GM12878 (cell line): ENCODE results near the gene ADGRG1. TPM values are rescaled to one million over a fixed set of nuclear protein-coding genes. Genes with fewer than 3 reads are reported as not detected.

Source experiments
- ATAC-seq: fragments of 200-7000 bp; cut with Tn5 transposase; 3 replicates; pipeline ENCODE4 v1.9.1; 2020; ENCODE audit warnings: mild to moderate bottlenecking, moderate library complexity
- BruUV-seq: library from RNA; stranded (reverse); fragments of 400-500 nt; replicated peaks from 2 replicates; lab custom pipeline; 2021; lab: Mats Ljungman, UMichigan
- CTCF ChIA-PET: fragments of 300-600 bp; sonication (Branson Sonifier 250); formaldehyde crosslinking; extraction: SDS; loops from one replicate; lab custom pipeline; 2021; ENCODE audit warnings: inconsistent platforms; lab: Yijun Ruan, JAX
- POLR2A ChIA-PET: fragments of 350-600 bp; formaldehyde crosslinking; extraction: SDS; loops from one replicate; lab custom pipeline; 2021; ENCODE audit warnings: inconsistent platforms; lab: Charles Lee
- RAD21 ChIA-PET: fragments of 300-600 bp; sonication (Branson Sonifier 250); formaldehyde crosslinking; loops from one replicate; lab custom pipeline; 2023; ENCODE audit warnings: antibody characterized with exemption; ENCODE audit not compliant: unreplicated experiment; lab: Charles Lee
- SMC1A ChIA-PET: fragments of 300-600 bp; sonication (Branson Sonifier 250); formaldehyde crosslinking; loops from one replicate; lab custom pipeline; 2023; ENCODE audit not compliant: unreplicated experiment, uncharacterized antibody; lab: Charles Lee
- DNase-seq: peaks from one replicate; pipeline ENCODE4 v3.0.0-alpha.2; 2011; ENCODE audit warnings: low read depth, low spot score
- FAIRE-seq: peaks from 3 replicates; lab custom pipeline; 2011; peaks lifted over from hg19 to GRCh38; lab: Jason Lieb, UNC
- H2AFZ ChIP-seq: 2 replicates; pipeline ENCODE4 v1.6.0; 2011; ENCODE audit warnings: low read depth, low read length, control low read depth; ENCODE audit not compliant: control insufficient read depth
- H3K27ac ChIP-seq: 2 replicates; pipeline ENCODE4 v1.5.1; 2011; ENCODE audit warnings: control low read depth; ENCODE audit not compliant: control insufficient read depth, insufficient read depth
- H3K27me3 ChIP-seq, 2 experiments: replicated peaks in 1 of 2; 2 replicates each; pipeline versions ENCODE4 v1.6.0 to v1.6.1; 2011; ENCODE audit warnings: low read length in 1 of 2; ENCODE audit not compliant: control insufficient read depth in 2 of 2, insufficient read depth in 2 of 2
- H3K36me3 ChIP-seq, 2 experiments: 2 replicates each; pipeline ENCODE4 v1.5.1; 2011; ENCODE audit warnings: low read length in 1 of 2; ENCODE audit not compliant: control insufficient read depth in 2 of 2, insufficient read depth in 2 of 2
- H3K4me1 ChIP-seq: 2 replicates; pipeline ENCODE4 v1.6.1; 2011; ENCODE audit warnings: mild to moderate bottlenecking, low read length, moderate library complexity, mixed read lengths; ENCODE audit not compliant: control insufficient read depth, insufficient read depth
- H3K4me2 ChIP-seq: 2 replicates; pipeline ENCODE4 v1.6.0; 2011; ENCODE audit warnings: control low read depth; ENCODE audit not compliant: control insufficient read depth, insufficient read depth
- H3K4me3 ChIP-seq: fragments of 200-600 bp; sonication (generic); 2 replicates; pipeline ENCODE4 v1.5.1; 2016
- H3K79me2 ChIP-seq: 2 replicates; pipeline ENCODE4 v1.6.0; 2011; ENCODE audit warnings: low read length; ENCODE audit not compliant: control insufficient read depth, insufficient read depth
- H3K9ac ChIP-seq: 2 replicates; pipeline ENCODE4 v1.8.0; 2011; ENCODE audit warnings: low read length, control low read depth, mixed read lengths; ENCODE audit not compliant: control insufficient read depth, insufficient read depth
- H3K9me3 ChIP-seq: replicated peaks from 3 replicates; pipeline ENCODE4 v1.5.1; 2011; ENCODE audit warnings: mild to moderate bottlenecking, low read length; ENCODE audit not compliant: control insufficient read depth, insufficient read depth
- H4K20me1 ChIP-seq: 2 replicates; pipeline ENCODE4 v1.6.0; 2011; ENCODE audit not compliant: control insufficient read depth, insufficient read depth
- BCL11A ChIP-seq: IDR thresholded peaks from 2 replicates; pipeline ENCODE4 v1.6.1; 2011; ENCODE audit warnings: low read depth, low read length
- DPF2 ChIP-seq: fragments of 450-650 bp; IDR thresholded peaks from 2 replicates; pipeline ENCODE4 v1.6.1; 2017; ENCODE audit warnings: mild to moderate bottlenecking
- EED ChIP-seq: sonication (generic); IDR thresholded peaks from 2 replicates; pipeline ENCODE4 v1.6.1; 2016; ENCODE audit warnings: antibody characterized with exemption, low read depth
- ETV6 ChIP-seq, 2 experiments: fragments of 450-650 bp in 1 of 2; IDR thresholded peaks in 1 of 2; conservative IDR thresholded peaks in 1 of 2; 2 replicates each; pipeline ENCODE4 v1.6.1; 2014; ENCODE audit warnings: antibody characterized with exemption in 1 of 2, borderline replicate concordance in 1 of 2, low read depth in 1 of 2, mild to moderate bottlenecking in 1 of 2, moderate library complexity in 1 of 2
- EZH2 ChIP-seq: IDR thresholded peaks from 2 replicates; pipeline ENCODE4 v1.6.1; 2012; ENCODE audit warnings: low read depth, mild to moderate bottlenecking, control low read depth, inconsistent platforms, low read length, borderline replicate concordance; ENCODE audit not compliant: control insufficient read depth
- MYB ChIP-seq: fragments of 150-350 bp; IDR thresholded peaks from 2 replicates; pipeline ENCODE4 v1.6.1; 2014; ENCODE audit warnings: mild to moderate bottlenecking, low read depth, low read length, borderline replicate concordance
- NFYA ChIP-seq: IDR thresholded peaks from 2 replicates; pipeline ENCODE4 v1.6.1; 2011; ENCODE audit warnings: low read depth, mild to moderate bottlenecking, low read length, improper control_type of control experiment, borderline replicate concordance
- PAX5 ChIP-seq: IDR thresholded peaks from 2 replicates; pipeline ENCODE4 v1.6.1; 2011; ENCODE audit warnings: low read depth, low read length, borderline replicate concordance
- POLR2AphosphoS2 ChIP-seq: IDR thresholded peaks from 2 replicates; pipeline ENCODE4 v1.6.1; 2011; ENCODE audit warnings: low read depth, mild to moderate bottlenecking, low read length, improper control_type of control experiment, moderate library complexity
- RAD51 ChIP-seq: fragments of 450-650 bp; IDR thresholded peaks from 2 replicates; pipeline ENCODE4 v1.6.1; 2016; ENCODE audit warnings: moderate library complexity, mild to moderate bottlenecking, inconsistent platforms
- SIN3A ChIP-seq: IDR thresholded peaks from 2 replicates; pipeline ENCODE4 v1.6.1; 2012; ENCODE audit warnings: low read depth, low read length, improper control_type of control experiment
- TCF3 ChIP-seq: IDR thresholded peaks from 2 replicates; pipeline ENCODE4 v1.6.1; 2012; ENCODE audit warnings: low read depth, mild to moderate bottlenecking, low read length, borderline replicate concordance; ENCODE audit not compliant: insufficient read depth
- YBX1 ChIP-seq: fragments of 450-650 bp; IDR thresholded peaks from 2 replicates; pipeline ENCODE4 v1.6.1; 2016; ENCODE audit warnings: antibody characterized with exemption
- WGBS: methylation state at CpG from one replicate; pipeline ENCODE4 v1.1.6; 2016; ENCODE audit warnings: low lambda C conversion rate; ENCODE audit not compliant: insufficient replicate concordance, insufficient coverage; ENCODE audit errors: missing lambda C conversion rate; 5-methylcytosine and 5-hydroxymethylcytosine counted together
- in situ Hi-C: fragments of 300-500 bp; cut with MboI; formaldehyde crosslinking; loops from 9 replicates; pipeline ENCODE4 v1.14.3; 2018; ENCODE audit warnings: mixed read lengths
- intact Hi-C: fragments of 100-400 bp; cut with micrococcal nuclease; formaldehyde crosslinking; loops from one replicate; pipeline ENCODE4 v1.14.2; 2022; ENCODE audit not compliant: unreplicated experiment
- polyA plus RNA-seq, 11 experiments: library from polyadenylated mRNA; depleted of rRNA in 4 of 11; unstranded in 6 of 11; stranded (reverse) in 5 of 11; fragments of >200 nt; fragmentation: Nextera tagmentation in 4 of 11; fragmentation: Illumina TruSeq in 1 of 11; extraction: Ambion mirVana in 4 of 11; extraction: Trizol in 1 of 11; gene quantifications; 1 replicate in 1 of 11; 2 replicates in 10 of 11; pipeline versions ENCODE4 v1.2.1 to v1.2.3, GENCODE V29; 2011 to 2016; ENCODE audit warnings: inconsistent platforms in 2 of 11, missing spikeins in 2 of 11, low read depth in 1 of 11
- total RNA-seq, 4 experiments: library from RNA; depleted of rRNA in 3 of 4; stranded (reverse); fragments of >200 nt in 3 of 4; fragmentation: Illumina TruSeq in 1 of 4; extraction: Trizol in 1 of 4; gene quantifications; 2 replicates each; pipeline versions ENCODE4 v1.2.1 to v1.2.3, GENCODE V29; 2013 to 2021
- TF ChIP-seq, protein P1 (sequence below): fragments of 450-650 bp; IDR thresholded peaks from 2 replicates; pipeline ENCODE4 v1.6.1; 2018; ENCODE audit warnings: mild to moderate bottlenecking, low read depth, moderate library complexity; ENCODE audit not compliant: partially characterized antibody

ADGRG1 gene
- total and polyA plus RNA-seq, 10 of the 15 experiments (the other 5 are each of a cell fraction or from before 2014, with no cell fraction given) = 0.07 to 2.0 (median 0.75) TPM

DNA sequence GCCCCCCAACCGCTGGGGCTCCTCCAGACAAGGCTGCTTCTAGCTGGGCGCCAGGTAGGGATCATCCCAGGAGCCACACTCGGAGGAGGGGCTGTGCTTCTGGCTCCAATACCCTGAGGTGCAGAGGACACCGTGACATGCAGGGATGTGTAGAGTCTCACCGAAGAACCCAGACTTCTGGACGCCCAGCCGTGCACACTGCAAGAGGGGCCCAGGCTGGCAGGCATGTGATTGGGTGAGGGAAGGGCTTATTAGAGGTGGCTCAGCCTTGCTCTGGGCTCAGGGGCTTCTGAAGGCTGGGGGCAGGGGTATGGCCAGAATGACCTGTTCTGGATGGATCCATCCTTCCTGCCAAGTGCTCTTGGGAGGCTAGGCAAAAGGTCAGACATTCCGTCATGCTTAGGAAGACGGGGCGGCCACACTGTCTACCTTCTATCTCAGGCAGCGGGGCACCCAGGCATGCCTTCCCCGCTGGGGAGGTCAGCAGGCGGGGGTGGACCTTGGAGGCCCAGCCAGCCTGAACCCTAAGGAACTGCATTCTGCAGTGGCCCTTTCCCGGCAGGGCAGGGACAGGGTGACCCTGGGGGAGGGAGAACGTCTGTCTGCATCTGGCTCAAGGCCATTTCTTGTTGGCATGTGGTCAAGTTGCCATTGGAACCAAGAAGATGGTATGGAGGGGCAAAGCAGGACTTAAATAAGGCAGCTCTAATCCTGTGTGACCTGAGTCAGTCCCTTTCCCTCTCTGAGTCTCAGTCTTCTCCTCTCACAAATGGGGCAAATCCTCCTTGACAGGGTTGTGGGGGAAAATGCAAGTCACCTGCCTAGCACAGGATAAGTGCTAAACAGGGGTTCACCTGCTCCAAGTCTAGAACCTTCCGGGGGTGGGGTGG lies 5.8 kb upstream of the ADGRG1 start (continued):
- TF ChIP-seq YBX1 = no peak
- no peak for TF ChIP-seq DPF2
- no peak for TF ChIP-seq POLR2AphosphoS2
- TF ChIP-seq NFYA = no peak

DNA sequence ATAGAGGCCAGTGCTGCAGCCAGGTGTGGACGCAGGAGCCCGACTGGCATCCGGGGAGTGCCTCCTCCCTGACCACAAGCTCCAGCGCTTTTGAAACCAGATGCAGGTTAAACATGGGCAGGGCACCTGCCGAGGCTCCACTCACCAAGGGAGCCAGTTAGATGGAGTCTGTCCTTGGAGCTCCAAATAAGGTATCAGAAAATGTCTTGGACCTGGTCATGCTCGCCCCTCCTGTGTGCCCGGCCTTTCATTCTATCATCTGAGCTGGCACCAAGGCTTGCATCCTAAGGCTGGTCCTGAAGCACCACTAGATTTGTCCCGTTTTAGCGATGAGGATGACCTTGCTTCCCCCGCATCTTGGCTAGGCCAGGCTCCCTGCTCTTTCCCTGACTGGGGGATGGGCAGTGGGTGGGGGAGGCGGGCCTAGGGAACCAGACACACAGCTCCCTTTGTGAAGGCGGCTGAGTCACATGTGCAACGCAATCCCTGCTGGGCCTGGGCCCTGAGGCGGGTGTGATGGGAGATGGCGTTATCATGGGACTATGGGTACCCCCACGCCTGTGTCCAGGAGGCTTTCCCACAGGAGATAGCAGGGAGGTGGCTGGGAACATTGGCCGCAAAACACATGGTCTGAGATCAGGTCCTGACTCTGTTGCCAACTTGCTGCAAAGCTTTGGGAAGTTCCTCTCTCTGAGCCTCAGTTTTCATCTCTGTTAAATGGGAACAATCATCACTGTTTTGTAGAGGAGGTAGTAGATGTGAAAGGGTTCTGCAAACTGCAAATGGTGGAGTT lies 5.0 kb upstream of the ADGRG1 start:
- FAIRE-seq = no peak
- H2AFZ ChIP-seq = no peak overlapping the region
- BruUV-seq = no TSS peak
- intact Hi-C loops = no loop called here
- in situ Hi-C loops = no loop called here
- H3K27ac ChIP-seq = no peak overlapping the region
- ChIA-PET SMC1A (interaction anchor here (1.0 to 2.8 kb wide), 3 partner anchors 9 to 25 kb away, joined by 3 to 11 read pairs (median 3); no protein-coding TSS in a partner anchor), POLR2A (interaction anchor here (0.6 to 1.0 kb wide), 2 partner anchors 11 to 13 kb away, joined by 3 to 7 read pairs; no protein-coding TSS in a partner anchor), CTCF (interaction anchor here (0.6 to 1.3 kb wide), 6 partner anchors 10 to 34 kb away, joined by 3 to 5 read pairs (median 3); no protein-coding TSS in a partner anchor), RAD21 (interaction anchor here (1.8 kb wide), 1 partner anchor 13 kb away, joined by 7 read pairs; no protein-coding TSS in a partner anchor)
- H3K36me3 ChIP-seq = no peaks in the 10 kb centered on the region
- H3K4me3 ChIP-seq = no peak overlapping the region
- no peaks in the 10 kb centered on the region for H4K20me1 ChIP-seq
- H3K9me3 ChIP-seq = no peaks in the 10 kb centered on the region
- H3K9ac ChIP-seq = no peak overlapping the region
- ATAC-seq = no peak
- no peaks in the 10 kb centered on the region for H3K4me1 ChIP-seq
- no peaks in the 10 kb centered on the region for H3K79me2 ChIP-seq
- peaks cover 0 to 3% of the 10 kb centered on the region in 2 experiments; a peak in 1 of 4 replicates for H3K27me3 ChIP-seq
- DNase-seq = no peak
- 53% methylated on average over 17 of the region's 17 CpGs for WGBS
- no peak for TF ChIP-seq BCL11A
- no peak for TF ChIP-seq MYB
- TF ChIP-seq, protein P1, sequence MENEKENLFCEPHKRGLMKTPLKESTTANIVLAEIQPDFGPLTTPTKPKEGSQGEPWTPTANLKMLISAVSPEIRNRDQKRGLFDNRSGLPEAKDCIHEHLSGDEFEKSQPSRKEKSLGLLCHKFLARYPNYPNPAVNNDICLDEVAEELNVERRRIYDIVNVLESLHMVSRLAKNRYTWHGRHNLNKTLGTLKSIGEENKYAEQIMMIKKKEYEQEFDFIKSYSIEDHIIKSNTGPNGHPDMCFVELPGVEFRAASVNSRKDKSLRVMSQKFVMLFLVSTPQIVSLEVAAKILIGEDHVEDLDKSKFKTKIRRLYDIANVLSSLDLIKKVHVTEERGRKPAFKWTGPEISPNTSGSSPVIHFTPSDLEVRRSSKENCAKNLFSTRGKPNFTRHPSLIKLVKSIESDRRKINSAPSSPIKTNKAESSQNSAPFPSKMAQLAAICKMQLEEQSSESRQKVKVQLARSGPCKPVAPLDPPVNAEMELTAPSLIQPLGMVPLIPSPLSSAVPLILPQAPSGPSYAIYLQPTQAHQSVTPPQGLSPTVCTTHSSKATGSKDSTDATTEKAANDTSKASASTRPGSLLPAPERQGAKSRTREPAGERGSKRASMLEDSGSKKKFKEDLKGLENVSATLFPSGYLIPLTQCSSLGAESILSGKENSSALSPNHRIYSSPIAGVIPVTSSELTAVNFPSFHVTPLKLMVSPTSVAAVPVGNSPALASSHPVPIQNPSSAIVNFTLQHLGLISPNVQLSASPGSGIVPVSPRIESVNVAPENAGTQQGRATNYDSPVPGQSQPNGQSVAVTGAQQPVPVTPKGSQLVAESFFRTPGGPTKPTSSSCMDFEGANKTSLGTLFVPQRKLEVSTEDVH = no peak
- TF ChIP-seq PAX5 = no peak
- no peak for TF ChIP-seq EZH2
- TF ChIP-seq TCF3 = no peak
- no peak for TF ChIP-seq SIN3A
- TF ChIP-seq RAD51 = no peak
- no peak for TF ChIP-seq ETV6 (conservative IDR thresholded peaks at IDR 0.05 in 1 of 2, IDR thresholded peaks at IDR 0.05 in 1 of 2; ENCODE audit: borderline replicate concordance in 1 of 2, low read depth in 1 of 2)
- TF ChIP-seq EED = no peak
- no peak overlapping the region for H3K4me2 ChIP-seq
